DOHH2 (cell line): ENCODE results near the gene BGN.

Experiments used
- H3F3A ChIP-seq: fragments of 200-600 bp; sonication (generic), shearing (Covaris generic); 2 replicates; pipeline ENCODE4 v1.6.0; 2016; ENCODE audit warnings: antibody characterized with exemption, mild to moderate bottlenecking; ENCODE audit not compliant: control insufficient read depth, insufficient read depth
- H3K27ac ChIP-seq: fragments of 200-600 bp; sonication (generic); 2 replicates; pipeline ENCODE4 v1.5.1; 2014; ENCODE audit warnings: low read depth, mild to moderate bottlenecking, low read length, moderate library complexity
- H3K27me3 ChIP-seq: fragments of 200-600 bp; sonication (generic); 2 replicates; pipeline ENCODE4 v1.6.1; 2014; ENCODE audit warnings: mild to moderate bottlenecking, low read length, mixed read lengths; ENCODE audit not compliant: control insufficient read depth
- H3K36me3 ChIP-seq: fragments of 200-600 bp; sonication (generic); 2 replicates; pipeline ENCODE4 v1.6.1; 2014; ENCODE audit warnings: mild to moderate bottlenecking, low read length, moderate library complexity, mixed read lengths; ENCODE audit not compliant: control insufficient read depth
- H3K4me1 ChIP-seq: fragments of 200-600 bp; sonication (generic); 2 replicates; pipeline ENCODE4 v1.6.1; 2014; ENCODE audit warnings: mild to moderate bottlenecking, low read length, mixed read lengths; ENCODE audit not compliant: control insufficient read depth
- H3K4me2 ChIP-seq: fragments of 200-600 bp; sonication (generic); 2 replicates; pipeline ENCODE4 v1.6.0; 2014; ENCODE audit warnings: mild to moderate bottlenecking, low read length, moderate library complexity
- H3K4me3 ChIP-seq: fragments of 200-600 bp; sonication (generic); 2 replicates; pipeline ENCODE4 v1.5.1; 2014; ENCODE audit warnings: mild to moderate bottlenecking, low read length, mixed read lengths
- H3K79me2 ChIP-seq: fragments of 200-600 bp; sonication (generic); 2 replicates; pipeline ENCODE4 v1.6.1; 2014; ENCODE audit warnings: mild to moderate bottlenecking, low read length, mixed read lengths; ENCODE audit not compliant: control insufficient read depth
- H3K9me2 ChIP-seq: fragments of 200-600 bp; sonication (generic); replicated peaks from 2 replicates; pipeline ENCODE4 v1.6.1; 2014; ENCODE audit warnings: mild to moderate bottlenecking, low read length, mixed read lengths; ENCODE audit not compliant: control insufficient read depth
- H3K9me3 ChIP-seq: fragments of 200-600 bp; sonication (generic); 2 replicates; pipeline ENCODE4 v1.6.1; 2014; ENCODE audit warnings: antibody characterized with exemption, low read length, mixed read lengths; ENCODE audit not compliant: control insufficient read depth, insufficient read depth
- H4K20me1 ChIP-seq: fragments of 200-600 bp; sonication (generic); 2 replicates; pipeline ENCODE4 v1.6.0; 2014; ENCODE audit warnings: low read depth, mild to moderate bottlenecking, antibody characterized with exemption, low read length, moderate library complexity; ENCODE audit not compliant: control insufficient read depth, insufficient read depth
- EZH2phosphoT487 ChIP-seq: fragments of 200-600 bp; sonication (generic); IDR thresholded peaks from 2 replicates; pipeline ENCODE4 v1.6.1; 2017; ENCODE audit warnings: borderline replicate concordance, mild to moderate bottlenecking, antibody characterized with exemption, low read length, moderate library complexity, mixed read lengths
- TF ChIP-seq, protein P1 (sequence below): fragments of 200-600 bp; sonication (generic); IDR thresholded peaks from one replicate; pipeline ENCODE4 v1.5.1; 2014; ENCODE audit warnings: antibody characterized with exemption, mild to moderate bottlenecking, low read depth, low read length; ENCODE audit not compliant: poor library complexity, severe bottlenecking

The BGN gene

GRCh38 chrX:153491351-153491914, 3.3 kb upstream of the BGN start:
- TF ChIP-seq EZH2phosphoT487 = no peak
- TF ChIP-seq, protein P1, sequence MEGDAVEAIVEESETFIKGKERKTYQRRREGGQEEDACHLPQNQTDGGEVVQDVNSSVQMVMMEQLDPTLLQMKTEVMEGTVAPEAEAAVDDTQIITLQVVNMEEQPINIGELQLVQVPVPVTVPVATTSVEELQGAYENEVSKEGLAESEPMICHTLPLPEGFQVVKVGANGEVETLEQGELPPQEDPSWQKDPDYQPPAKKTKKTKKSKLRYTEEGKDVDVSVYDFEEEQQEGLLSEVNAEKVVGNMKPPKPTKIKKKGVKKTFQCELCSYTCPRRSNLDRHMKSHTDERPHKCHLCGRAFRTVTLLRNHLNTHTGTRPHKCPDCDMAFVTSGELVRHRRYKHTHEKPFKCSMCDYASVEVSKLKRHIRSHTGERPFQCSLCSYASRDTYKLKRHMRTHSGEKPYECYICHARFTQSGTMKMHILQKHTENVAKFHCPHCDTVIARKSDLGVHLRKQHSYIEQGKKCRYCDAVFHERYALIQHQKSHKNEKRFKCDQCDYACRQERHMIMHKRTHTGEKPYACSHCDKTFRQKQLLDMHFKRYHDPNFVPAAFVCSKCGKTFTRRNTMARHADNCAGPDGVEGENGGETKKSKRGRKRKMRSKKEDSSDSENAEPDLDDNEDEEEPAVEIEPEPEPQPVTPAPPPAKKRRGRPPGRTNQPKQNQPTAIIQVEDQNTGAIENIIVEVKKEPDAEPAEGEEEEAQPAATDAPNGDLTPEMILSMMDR = no peak
- no peaks in the 10 kb centered on the region for H4K20me1 ChIP-seq

DNA sequence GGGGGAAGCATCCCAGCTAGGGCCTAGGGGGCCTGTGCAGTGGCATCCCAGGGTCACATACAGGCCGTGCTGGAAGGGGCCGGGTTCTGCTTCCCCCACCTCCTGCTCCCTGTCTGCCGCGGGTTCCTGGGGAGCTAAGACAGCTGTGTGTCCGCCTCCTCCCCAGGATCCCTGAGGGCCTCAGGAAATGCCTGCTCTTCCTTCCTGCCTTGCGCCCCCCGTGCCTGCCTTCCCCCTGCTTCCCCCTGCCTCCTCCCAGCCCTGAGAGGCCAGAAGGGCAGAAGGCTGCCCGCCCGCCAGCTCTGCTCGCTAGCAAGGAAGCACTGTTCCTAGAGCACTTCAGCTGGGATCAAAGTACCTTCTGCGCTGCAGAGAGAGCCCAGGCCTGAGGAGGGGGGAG, 2.9 kb upstream of the BGN start:
- TF ChIP-seq EZH2phosphoT487 = no peak
- TF ChIP-seq, protein P1 = no peak
- Histone ChIP-seq H3K9me2 (no peaks in the 10 kb centered on the region), H3K9me3 (no peaks in the 10 kb centered on the region), H3K36me3 (no peaks in the 10 kb centered on the region), H4K20me1 (no peaks in the 10 kb centered on the region), H3K79me2 (no peaks in the 10 kb centered on the region), H3K4me3 (no peak overlapping the region), H3F3A (no peaks in the 10 kb centered on the region), H3K27me3 (no peaks in the 10 kb centered on the region), H3K27ac (no peak overlapping the region), H3K4me2 (no peak overlapping the region), H3K4me1 (no peaks in the 10 kb centered on the region)

More at GRCh38 chrX:153491351-153491914, 3.3 kb upstream of the BGN start:
- Histone ChIP-seq H3K4me3 (no peak overlapping the region), H3K27me3 (no peaks in the 10 kb centered on the region), H3F3A (no peaks in the 10 kb centered on the region), H3K9me2 (no peaks in the 10 kb centered on the region), H3K4me2 (no peak overlapping the region), H3K4me1 (no peaks in the 10 kb centered on the region), H3K79me2 (no peaks in the 10 kb centered on the region), H3K9me3 (no peaks in the 10 kb centered on the region), H3K36me3 (no peaks in the 10 kb centered on the region), H3K27ac (no peak overlapping the region)

- no peak overlapping the region for H3K4me2 ChIP-seq
- no peak for TF ChIP-seq EZH2phosphoT487
- TF ChIP-seq, protein P1 = no peak
- H3K79me2 ChIP-seq = no peaks in the 10 kb centered on the region
- no peaks in the 10 kb centered on the region for H3K9me2 ChIP-seq
- no peaks in the 10 kb centered on the region for H3F3A ChIP-seq
- no peaks in the 10 kb centered on the region for H3K27me3 ChIP-seq
- no peaks in the 10 kb centered on the region for H3K9me3 ChIP-seq
- H4K20me1 ChIP-seq = no peaks in the 10 kb centered on the region
- no peaks in the 10 kb centered on the region for H3K36me3 ChIP-seq
- H3K4me1 ChIP-seq = no peaks in the 10 kb centered on the region
- H3K27ac ChIP-seq = no peak overlapping the region
- no peak overlapping the region for H3K4me3 ChIP-seq
Measured at GRCh38 chrX:153492543-153492942, 2.2 kb upstream of the BGN start.
